OCI-LY3 (cell line): Measurements from ENCODE around the gene GRIA3.

Experiments used
- H2AFZ ChIP-seq: fragments of 200-600, 300-600 bp; shearing (Covaris generic); 2 replicates; pipeline ENCODE4 v1.6.0; 2014; ENCODE audit warnings: antibody characterized with exemption, low read depth, low read length
- H3K27ac ChIP-seq: fragments of 200-600, 300-600 bp; sonication (generic); 2 replicates; pipeline ENCODE4 v1.5.1; 2014; ENCODE audit warnings: mild to moderate bottlenecking, low read length, moderate library complexity, mixed read lengths
- H3K27me3 ChIP-seq: fragments of 200-600, 300-600 bp; sonication (generic); 2 replicates; pipeline ENCODE4 v1.6.1; 2014; ENCODE audit warnings: low read depth, low read length, mixed read lengths
- H3K36me3 ChIP-seq: fragments of 200-600, 300-600 bp; sonication (generic); replicated peaks from 2 replicates; pipeline ENCODE3; 2014; ENCODE audit warnings: low read depth, low read length, mixed read lengths
- H3K4me1 ChIP-seq: fragments of 300-600, 200-600 bp; sonication (generic); 2 replicates; pipeline ENCODE4 v1.6.1; 2014; ENCODE audit warnings: low read length, mixed read lengths
- H3K4me2 ChIP-seq: fragments of 200-600, 300-600 bp; sonication (generic); 2 replicates; pipeline ENCODE4 v1.6.1; 2014; ENCODE audit warnings: low read length, mixed read lengths
- H3K4me3 ChIP-seq: fragments of 300-600, 200-600 bp; sonication (generic); 2 replicates; pipeline ENCODE4 v1.5.1; 2014; ENCODE audit warnings: antibody characterized with exemption, mild to moderate bottlenecking, low read length, moderate library complexity
- H3K79me2 ChIP-seq: fragments of 300-600, 200-600 bp; shearing (Covaris generic); 2 replicates; pipeline ENCODE4 v1.6.1; 2014; ENCODE audit warnings: mild to moderate bottlenecking, low read length, mixed read lengths
- H3K9ac ChIP-seq: fragments of 300-600, 200-600 bp; shearing (Covaris generic); 2 replicates; pipeline ENCODE4 v1.6.0; 2014; ENCODE audit warnings: mild to moderate bottlenecking, low read length, moderate library complexity
- H3K9me3 ChIP-seq: fragments of 200-600, 300-600 bp; shearing (Covaris generic); 2 replicates; pipeline ENCODE4 v1.6.1; 2014; ENCODE audit warnings: low read length, mixed read lengths; ENCODE audit not compliant: insufficient read depth
- H4K20me1 ChIP-seq: fragments of 200-600, 300-600 bp; sonication (generic); 2 replicates; pipeline ENCODE4 v1.6.1; 2016; ENCODE audit warnings: low read length, mixed read lengths; ENCODE audit not compliant: insufficient read depth
- EZH2phosphoT487 ChIP-seq: fragments of 200-600 bp; shearing (Covaris generic); IDR thresholded peaks from 2 replicates; pipeline ENCODE4 v1.6.1; 2018; ENCODE audit warnings: antibody characterized with exemption, mixed run types, low read depth
- TF ChIP-seq, protein P1 (sequence below): fragments of 200-600, 300-600 bp; sonication (generic); IDR thresholded peaks from 2 replicates; pipeline ENCODE4 v1.5.1; 2014; ENCODE audit warnings: antibody characterized with exemption, low read length, low read depth

GRIA3 gene

DNA sequence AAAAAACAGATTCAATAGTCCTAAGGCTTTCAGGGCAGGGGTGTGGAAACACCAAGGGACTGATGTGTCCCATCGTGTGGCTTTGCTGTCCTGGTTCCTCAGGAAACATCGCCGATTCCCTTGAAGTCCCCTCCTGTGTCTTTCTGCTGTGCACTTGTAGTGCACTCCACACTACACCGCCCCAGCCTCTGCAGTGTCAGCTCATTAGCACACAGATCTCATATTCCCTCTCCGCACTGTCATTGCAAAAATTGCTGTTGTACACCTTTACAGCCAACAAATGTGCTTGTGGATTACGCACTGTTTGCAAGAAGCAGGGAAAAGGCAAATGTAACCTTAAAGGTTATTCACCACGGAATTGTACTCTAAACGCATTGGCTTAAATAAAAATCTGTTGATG lies 5.3 kb downstream of the GRIA3 start:
- no peaks in the 10 kb centered on the region for H3K9me3 ChIP-seq
- H4K20me1 ChIP-seq = no peaks in the 10 kb centered on the region
- TF ChIP-seq EZH2phosphoT487 = no peak
- TF ChIP-seq, protein P1, sequence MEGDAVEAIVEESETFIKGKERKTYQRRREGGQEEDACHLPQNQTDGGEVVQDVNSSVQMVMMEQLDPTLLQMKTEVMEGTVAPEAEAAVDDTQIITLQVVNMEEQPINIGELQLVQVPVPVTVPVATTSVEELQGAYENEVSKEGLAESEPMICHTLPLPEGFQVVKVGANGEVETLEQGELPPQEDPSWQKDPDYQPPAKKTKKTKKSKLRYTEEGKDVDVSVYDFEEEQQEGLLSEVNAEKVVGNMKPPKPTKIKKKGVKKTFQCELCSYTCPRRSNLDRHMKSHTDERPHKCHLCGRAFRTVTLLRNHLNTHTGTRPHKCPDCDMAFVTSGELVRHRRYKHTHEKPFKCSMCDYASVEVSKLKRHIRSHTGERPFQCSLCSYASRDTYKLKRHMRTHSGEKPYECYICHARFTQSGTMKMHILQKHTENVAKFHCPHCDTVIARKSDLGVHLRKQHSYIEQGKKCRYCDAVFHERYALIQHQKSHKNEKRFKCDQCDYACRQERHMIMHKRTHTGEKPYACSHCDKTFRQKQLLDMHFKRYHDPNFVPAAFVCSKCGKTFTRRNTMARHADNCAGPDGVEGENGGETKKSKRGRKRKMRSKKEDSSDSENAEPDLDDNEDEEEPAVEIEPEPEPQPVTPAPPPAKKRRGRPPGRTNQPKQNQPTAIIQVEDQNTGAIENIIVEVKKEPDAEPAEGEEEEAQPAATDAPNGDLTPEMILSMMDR = no peak
- H3K4me1 ChIP-seq = no peaks in the 10 kb centered on the region
- H3K79me2 ChIP-seq = no peaks in the 10 kb centered on the region
- H2AFZ ChIP-seq = no peak overlapping the region
- H3K27ac ChIP-seq = no peak overlapping the region
- no peak overlapping the region for H3K4me2 ChIP-seq
- no peaks in the 10 kb centered on the region for H3K27me3 ChIP-seq
- no peak overlapping the region for H3K9ac ChIP-seq
- no peak overlapping the region for H3K4me3 ChIP-seq
- H3K36me3 ChIP-seq = no peaks in the 10 kb centered on the region

DNA sequence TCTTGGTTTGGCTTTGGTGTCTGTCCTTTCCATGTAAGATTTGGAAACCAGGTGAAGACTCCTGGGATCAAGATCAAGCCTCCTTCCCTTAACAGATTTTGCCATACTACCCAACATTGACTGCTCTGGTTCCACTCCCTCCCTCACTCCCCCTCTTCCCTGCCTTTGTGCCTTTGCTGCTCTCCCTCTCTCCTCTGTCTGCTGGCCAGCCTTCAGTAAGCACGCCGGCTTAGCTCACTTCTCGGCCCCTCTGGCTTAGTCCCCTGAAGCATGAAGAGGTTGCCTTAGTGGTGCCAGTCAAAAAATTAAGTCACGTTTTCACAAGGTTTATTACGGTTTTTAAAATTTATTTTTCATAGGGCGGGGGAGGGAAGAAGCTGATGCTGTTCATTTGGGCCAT lies 6.0 kb downstream of the GRIA3 start:
- H3K4me2 ChIP-seq = no peak overlapping the region
- no peak overlapping the region for H3K9ac ChIP-seq
- no peaks in the 10 kb centered on the region for H3K4me1 ChIP-seq
- H3K36me3 ChIP-seq = no peaks in the 10 kb centered on the region
- no peaks in the 10 kb centered on the region for H3K27me3 ChIP-seq
- H4K20me1 ChIP-seq = no peaks in the 10 kb centered on the region
- H2AFZ ChIP-seq = no peak overlapping the region
- H3K79me2 ChIP-seq = no peaks in the 10 kb centered on the region
- no peak overlapping the region for H3K27ac ChIP-seq
- no peak overlapping the region for H3K4me3 ChIP-seq
- H3K9me3 ChIP-seq = no peaks in the 10 kb centered on the region
- TF ChIP-seq, protein P1 = no peak
- no peak for TF ChIP-seq EZH2phosphoT487

DNA sequence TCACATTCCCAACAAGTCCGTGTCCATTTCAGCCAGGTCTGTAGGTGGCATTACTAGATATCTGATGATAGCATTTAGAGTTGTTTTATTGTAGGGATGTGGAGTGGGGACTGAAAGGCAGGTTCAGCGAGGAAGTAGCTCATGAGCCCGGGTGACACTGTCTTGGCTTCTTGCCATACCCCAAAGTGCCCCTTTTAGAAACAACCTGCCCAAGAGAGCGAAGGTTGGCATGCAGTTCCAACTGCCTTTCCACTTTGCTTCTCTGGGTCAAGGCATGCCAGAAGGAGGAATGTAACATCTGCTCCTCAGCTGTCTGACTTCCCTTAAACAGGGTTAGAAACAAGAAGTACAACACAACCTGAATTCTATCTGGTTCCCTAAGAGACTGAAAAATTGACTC lies 9.0 kb downstream of the GRIA3 start:
- Histone ChIP-seq H4K20me1 (no peaks in the 10 kb centered on the region), H3K36me3 (no peaks in the 10 kb centered on the region), H3K4me2 (no peak overlapping the region), H3K27me3 (no peaks in the 10 kb centered on the region), H3K79me2 (no peaks in the 10 kb centered on the region), H3K27ac (no peak overlapping the region), H3K9ac (no peak overlapping the region), H3K4me3 (no peak overlapping the region), H3K9me3 (no peaks in the 10 kb centered on the region), H3K4me1 (no peaks in the 10 kb centered on the region), H2AFZ (no peak overlapping the region)
- no peak for TF ChIP-seq EZH2phosphoT487
- TF ChIP-seq, protein P1 = no peak

- no peak overlapping the region for H2AFZ ChIP-seq
- H3K79me2 ChIP-seq = no peaks in the 10 kb centered on the region
- no peaks in the 10 kb centered on the region for H3K27me3 ChIP-seq
- no peak overlapping the region for H3K4me2 ChIP-seq
- no peak for TF ChIP-seq EZH2phosphoT487
- TF ChIP-seq, protein P1 = no peak
- H4K20me1 ChIP-seq = no peaks in the 10 kb centered on the region
- no peak overlapping the region for H3K9ac ChIP-seq
- H3K4me1 ChIP-seq = no peaks in the 10 kb centered on the region
- no peak overlapping the region for H3K4me3 ChIP-seq
- H3K27ac ChIP-seq = no peak overlapping the region
- no peaks in the 10 kb centered on the region for H3K36me3 ChIP-seq
- H3K9me3 ChIP-seq = no peaks in the 10 kb centered on the region
Observed at GRCh38 chrX:123199338-123199737, 15.3 kb downstream of the GRIA3 start.
